K562 (cell line): Measurements from ENCODE around the gene NMNAT1. TPM values are rescaled to one million over a fixed set of nuclear protein-coding genes. Genes with fewer than 3 reads are reported as not detected.
A peak's percentile ranks its signal among the peaks of the same experiment; 100 is the strongest.

Experiments used
- ARID4B ChIP-seq: sonication (generic); formaldehyde crosslinking; IDR thresholded peaks from 2 replicates; pipeline ENCODE4 v1.8.0; 2022; ENCODE audit warnings: mild to moderate bottlenecking, missing genetic modification reagents
- BCLAF1 ChIP-seq, 2 experiments: fragments of 450-650 bp in 1 of 2; IDR thresholded peaks; 2 replicates each; pipeline ENCODE4 v1.6.1; 2011 to 2017; ENCODE audit warnings: low read depth in 2 of 2, antibody characterized with exemption in 1 of 2, borderline replicate concordance in 1 of 2, low read length in 1 of 2, mild to moderate bottlenecking in 1 of 2, mixed read lengths in 1 of 2; ENCODE audit not compliant: control insufficient read depth in 1 of 2
- CHD4 ChIP-seq: fragments of 200-600 bp; sonication (generic); IDR thresholded peaks from 3 replicates; pipeline ENCODE4 v1.6.1; 2012; ENCODE audit warnings: low read depth, mild to moderate bottlenecking, mixed read lengths, low read length, inconsistent platforms; ENCODE audit not compliant: insufficient read depth, insufficient replicate concordance, poor library complexity, severe bottlenecking
- FOXK1 ChIP-seq: sonication (generic); formaldehyde crosslinking; IDR thresholded peaks from 2 replicates; pipeline ENCODE4 v1.8.0; 2022; ENCODE audit warnings: missing genetic modification reagents, mild to moderate bottlenecking, borderline replicate concordance
- GABPA ChIP-seq: fragments of 200-800 bp; sonication (Bioruptor generic); conservative IDR thresholded peaks from 2 replicates; pipeline ENCODE4 v1.6.1; 2016; ENCODE audit warnings: low read depth, missing genetic modification characterization, missing compliant biosample characterization
- ZBTB40 ChIP-seq, 2 experiments: fragments of 450-650 bp in 1 of 2; sonication (generic) in 1 of 2; formaldehyde crosslinking in 1 of 2; IDR thresholded peaks; 2 replicates each; pipeline versions ENCODE4 v1.7.1 to v1.9.0; 2016 to 2022; ENCODE audit warnings: inconsistent platforms in 1 of 2, mild to moderate bottlenecking in 1 of 2, missing genetic modification reagents in 1 of 2
- ZKSCAN8 ChIP-seq: fragments of 200-800 bp; sonication (Bioruptor generic); IDR thresholded peaks from 2 replicates; pipeline ENCODE4 v1.6.1; 2016; ENCODE audit warnings: missing genetic modification characterization, missing compliant biosample characterization
- polyA plus RNA-seq, 8 experiments: library from polyadenylated mRNA; depleted of rRNA in 4 of 8; stranded (reverse) in 5 of 8; unstranded in 3 of 8; fragments of >200 nt; fragmentation: Nextera tagmentation in 2 of 8; fragmentation: Illumina TruSeq in 1 of 8; extraction: Ambion mirVana in 2 of 8; extraction: Trizol in 1 of 8; gene quantifications; 2 replicates each; pipeline versions ENCODE4 v1.2.1 to v1.2.3, GENCODE V29; 2011 to 2014; ENCODE audit warnings: inconsistent platforms in 1 of 8, missing spikeins in 1 of 8
- total RNA-seq, 7 experiments: library from RNA; depleted of rRNA in 6 of 7; stranded (reverse); fragments of >200 nt in 6 of 7; fragmentation: Illumina TruSeq in 2 of 7; extraction: Trizol in 2 of 7; gene quantifications; 2 replicates each; pipeline versions ENCODE4 v1.2.1 to v1.2.3, GENCODE V29; 2011 to 2021; ENCODE audit warnings: low replicate concordance in 1 of 7

The NMNAT1 gene
- total and polyA plus RNA-seq, 9 of the 15 experiments (the other 6 are each of a cell fraction or from before 2014, with no cell fraction given) = 5.1 to 14.6 (median 12.1) TPM

- TF ChIP-seq ZBTB40 (IDR thresholded peaks at IDR 0.05) = no peak; the same call in none of the 2 replicates
- no peak for TF ChIP-seq ZBTB40 (CRISPR knock-in tag; IDR thresholded peaks at IDR 0.05)
- 0 out of 4 replicates have a peak, but pooled peaks of 1 of the 2 experiments have one; percentile 30 for TF ChIP-seq BCLAF1 (IDR thresholded peaks at IDR 0.05; ENCODE audit: borderline replicate concordance in 1 of 2, control insufficient read depth in 1 of 2, low read depth in 2 of 2, low read length in 1 of 2)
- no peak for TF ChIP-seq ZKSCAN8 (CRISPR knock-in tag)
- TF ChIP-seq CHD4 = no peak
- peak; percentile 28; the same call in 1 of the 2 replicates for TF ChIP-seq FOXK1 (CRISPR knock-in tag)
- peak; percentile 49 for TF ChIP-seq GABPA (tag)
- peak; percentile 48; the same call in 1 of the 2 replicates for TF ChIP-seq ARID4B (CRISPR knock-in tag)
Observed at GRCh38 chr1:9910423-9911178, 32.7 kb upstream of the NMNAT1 start (continued).
